NCI-H345 treated with DMSO at 0.1 percent for 48 hours (cell line): ENCODE measurements around the gene CCT6B.
A peak's percentile ranks its signal among the peaks of the same experiment; 100 is the strongest.
"Not testable (repeated sequence)": the region's sequence is repeated elsewhere in the genome, so short reads cannot be mapped to it uniquely, and the experiment has no call there.

Source experiments
- DNase-seq: peaks from one replicate; lab custom pipeline; 2025; ENCODE audit not compliant: unreplicated experiment; lab: John Stamatoyannopoulos, UW

Gene CCT6B

GRCh38 chr17:34980681-34981537 lies 19.6 kb upstream of the CCT6B start:
- peak; percentile 18 for DNase-seq

GRCh38 chr17:34980353-34980680 lies 19.1 kb upstream of the CCT6B start, which contains the start of gene LIG3:
TSS of gene LIG3 (plus strand) at chr17:34980512. CDS start at chr17:34983006, 2,494 bp downstream.
- DNase-seq: peak; percentile 93

- DNase-seq: no peak
These were observed 18.5 kb upstream of the CCT6B start for GRCh38 chr17:34979650-34980352.

GRCh38 chr17:34979153-34979552 lies 17.9 kb upstream of the CCT6B start:
- no peak for DNase-seq

GRCh38 chr17:34974794-34975785 lies 13.8 kb upstream of the CCT6B start:
- DNase-seq: no peak

- DNase-seq: no peak
These were observed 12.9 kb upstream of the CCT6B start for GRCh38 chr17:34974179-34974578.

- DNase-seq: no peak
These were observed 2.8 kb downstream of the CCT6B start for GRCh38 chr17:34958438-34958837.

- not testable (repeated sequence) for DNase-seq
These were observed 10.5 kb downstream of the CCT6B start for GRCh38 chr17:34950780-34951179.

GRCh38 chr17:34930283-34930682 lies 31.0 kb downstream of the CCT6B start:
- no peak for DNase-seq

GRCh38 chr17:34926661-34927060 lies 34.6 kb downstream of the CCT6B start:
- DNase-seq: no peak

GRCh38 chr17:34920676-34921075 lies 40.6 kb downstream of the CCT6B start:
- no peak for DNase-seq

- DNase-seq: no peak
These were observed 43.9 kb downstream of the CCT6B start for GRCh38 chr17:34917381-34917780.

GRCh38 chr17:34916120-34916519 lies 45.1 kb downstream of the CCT6B start:
- no peak for DNase-seq

- no peak for DNase-seq
These were observed 48.3 kb downstream of the CCT6B start for GRCh38 chr17:34913001-34913400.

- DNase-seq: no peak
These were observed 52.2 kb downstream of the CCT6B start for GRCh38 chr17:34909040-34909439.

GRCh38 chr17:34902831-34903547 lies 58.3 kb downstream of the CCT6B start:
- no peak for DNase-seq

GRCh38 chr17:34899643-34900291 lies 61.5 kb downstream of the CCT6B start:
- DNase-seq: no peak

- DNase-seq: no peak
These were observed 65.9 kb downstream of the CCT6B start for GRCh38 chr17:34895383-34895782.

GRCh38 chr17:34894964-34895363 lies 66.3 kb downstream of the CCT6B start:
- DNase-seq: no peak
